H9 (cell line): ENCODE results near the gene APBA2. TPM values are rescaled to one million over a fixed set of nuclear protein-coding genes. Genes with fewer than 3 reads are reported as not detected.

ENCODE experiments used
- DNase-seq: peaks from one replicate; pipeline ENCODE4 v3.0.0-alpha.2; 2017
- H2AFZ ChIP-seq: one replicate; pipeline ENCODE4 v1.6.1; 2013; ENCODE audit warnings: mild to moderate bottlenecking, low read length, control low read depth, moderate library complexity
- H2AK5ac ChIP-seq: 2 replicates; pipeline ENCODE4 v1.6.1; 2013; ENCODE audit warnings: low read length, control low read depth, mixed read lengths; ENCODE audit not compliant: insufficient read length
- H2BK120ac ChIP-seq: one replicate; pipeline ENCODE4 v1.6.1; 2013; ENCODE audit warnings: low read depth, mild to moderate bottlenecking, low read length, control low read depth, inconsistent platforms; ENCODE audit not compliant: poor library complexity, severe bottlenecking
- H2BK12ac ChIP-seq: 2 replicates; pipeline ENCODE4 v1.6.1; 2013; ENCODE audit warnings: low read length, control low read depth, mixed read lengths, low read depth; ENCODE audit not compliant: insufficient read length
- H2BK15ac ChIP-seq: 2 replicates; pipeline ENCODE4 v1.6.1; 2013; ENCODE audit warnings: low read depth, low read length, control low read depth
- H2BK20ac ChIP-seq: one replicate; pipeline ENCODE4 v1.6.1; 2013; ENCODE audit warnings: low read depth, mild to moderate bottlenecking, low read length, control low read depth, inconsistent platforms; ENCODE audit not compliant: poor library complexity, severe bottlenecking
- H2BK5ac ChIP-seq: 2 replicates; pipeline ENCODE4 v1.6.1; 2013; ENCODE audit warnings: low read length, control low read depth, mixed read lengths; ENCODE audit not compliant: insufficient read length
- H3K14ac ChIP-seq: 2 replicates; pipeline ENCODE4 v1.6.1; 2013; ENCODE audit warnings: low read length, control low read depth; ENCODE audit not compliant: insufficient read depth
- H3K18ac ChIP-seq: 2 replicates; pipeline ENCODE4 v1.6.1; 2013; ENCODE audit warnings: low read depth, mild to moderate bottlenecking, mixed read lengths, low read length, control low read depth; ENCODE audit not compliant: insufficient read length
- H3K23ac ChIP-seq: 2 replicates; pipeline ENCODE4 v1.6.1; 2013; ENCODE audit warnings: low read length, control low read depth, mixed read lengths, low read depth; ENCODE audit not compliant: insufficient read length
- H3K23me2 ChIP-seq: 2 replicates; pipeline ENCODE4 v1.6.1; 2013; ENCODE audit warnings: low read depth, mild to moderate bottlenecking, mixed read lengths, low read length, control low read depth; ENCODE audit not compliant: insufficient read length, poor library complexity, severe bottlenecking
- H3K27ac ChIP-seq: 2 replicates; pipeline ENCODE4 v1.5.1; 2013; ENCODE audit warnings: low read length, control low read depth, mixed read lengths, low read depth; ENCODE audit not compliant: insufficient read length
- H3K27me3 ChIP-seq: 2 replicates; pipeline ENCODE4 v1.6.1; 2013; ENCODE audit warnings: low read length, control low read depth, inconsistent platforms; ENCODE audit not compliant: insufficient read depth
- H3K4ac ChIP-seq: 2 replicates; pipeline ENCODE4 v1.6.1; 2013; ENCODE audit warnings: low read depth, mild to moderate bottlenecking, control low read depth, inconsistent platforms, low read length, moderate library complexity
- H3K4me1 ChIP-seq: 2 replicates; pipeline ENCODE4 v1.6.1; 2013; ENCODE audit warnings: low read length, control low read depth, inconsistent platforms; ENCODE audit not compliant: insufficient read depth
- H3K4me2 ChIP-seq: 2 replicates; pipeline ENCODE4 v1.6.1; 2013; ENCODE audit warnings: low read length, control low read depth, mixed read lengths; ENCODE audit not compliant: insufficient read length, insufficient read depth
- H3K56ac ChIP-seq: 2 replicates; pipeline ENCODE4 v1.6.1; 2013; ENCODE audit warnings: low read depth, mild to moderate bottlenecking, mixed read lengths, low read length, control low read depth; ENCODE audit not compliant: insufficient read length
- H3K79me1 ChIP-seq: 2 replicates; pipeline ENCODE4 v1.6.1; 2013; ENCODE audit warnings: low read depth, mild to moderate bottlenecking, moderate library complexity, low read length, control low read depth, inconsistent platforms; ENCODE audit not compliant: insufficient read depth, poor library complexity, severe bottlenecking
- H3K79me2 ChIP-seq: 2 replicates; pipeline ENCODE4 v1.6.1; 2013; ENCODE audit warnings: low read length, control low read depth, inconsistent platforms; ENCODE audit not compliant: insufficient read depth
- H3K9ac ChIP-seq: 2 replicates; pipeline ENCODE4 v1.6.1; 2013; ENCODE audit warnings: low read length, control low read depth, mixed read lengths; ENCODE audit not compliant: insufficient read length; ENCODE audit errors: extremely low read depth
- H3K9me3 ChIP-seq: one replicate; pipeline ENCODE4 v1.6.1; 2013; ENCODE audit warnings: low read depth, low read length, inconsistent platforms; ENCODE audit not compliant: control insufficient read depth
- H3T11ph ChIP-seq: one replicate; pipeline ENCODE4 v1.6.1; 2013; ENCODE audit warnings: mild to moderate bottlenecking, low read length, control low read depth, inconsistent platforms
- H4K20me1 ChIP-seq: one replicate; pipeline ENCODE4 v1.6.1; 2013; ENCODE audit not compliant: control insufficient read depth, insufficient read length, insufficient read depth
- H4K5ac ChIP-seq: 2 replicates; pipeline ENCODE4 v1.6.1; 2013; ENCODE audit warnings: low read depth, mild to moderate bottlenecking, mixed read lengths, low read length, control low read depth; ENCODE audit not compliant: insufficient read length
- H4K8ac ChIP-seq: replicated peaks from 2 replicates; pipeline ENCODE4 v1.6.1; 2013; ENCODE audit warnings: low read length, control low read depth, mixed read lengths, low read depth; ENCODE audit not compliant: insufficient read length
- H4K91ac ChIP-seq: 2 replicates; pipeline ENCODE4 v1.6.1; 2013; ENCODE audit warnings: low read depth, mild to moderate bottlenecking, moderate library complexity, mixed read lengths, low read length, control low read depth; ENCODE audit not compliant: insufficient read length
- H3K27ac Mint-ChIP-seq, 3 experiments: 2 replicates in 2 of 3; 3 replicates in 1 of 3; pipeline ENCODE4 v1.8.0; 2020 to 2021; ENCODE audit warnings: mixed read lengths in 3 of 3, mild to moderate bottlenecking in 1 of 3, moderate library complexity in 1 of 3
- H3K27me3 Mint-ChIP-seq: 2 replicates; pipeline ENCODE4 v1.8.0; 2021; ENCODE audit warnings: low read depth, mild to moderate bottlenecking, moderate library complexity, mixed read lengths
- H3K36me3 Mint-ChIP-seq, 3 experiments: 2 replicates in 2 of 3; 3 replicates in 1 of 3; pipeline ENCODE4 v1.8.0; 2020 to 2021; ENCODE audit warnings: low read depth in 3 of 3, mixed read lengths in 3 of 3; ENCODE audit not compliant: insufficient read depth in 1 of 3
- H3K4me1 Mint-ChIP-seq, 2 experiments: 2 replicates each; pipeline ENCODE4 v1.8.0; 2020; ENCODE audit warnings: mixed read lengths in 2 of 2
- H3K4me3 Mint-ChIP-seq, 2 experiments: 2 replicates in 1 of 2; 3 replicates in 1 of 2; pipeline ENCODE4 v1.8.0; 2020 to 2021; ENCODE audit warnings: mild to moderate bottlenecking in 2 of 2, mixed read lengths in 2 of 2, moderate library complexity in 1 of 2
- H3K9me3 Mint-ChIP-seq, 2 experiments: 2 replicates in 1 of 2; 3 replicates in 1 of 2; pipeline ENCODE4 v1.8.0; 2020; ENCODE audit warnings: mild to moderate bottlenecking in 2 of 2, mixed read lengths in 2 of 2, moderate library complexity in 1 of 2
- CTCF ChIP-seq: fragments of 200-600 bp; sonication (generic); conservative IDR thresholded peaks from 3 replicates; pipeline ENCODE4 v1.8.0; 2021; ENCODE audit warnings: antibody characterized with exemption, mild to moderate bottlenecking
- WGBS: extraction: QIAGEN DNeasy Blood & Tissue Kit; methylation state at CpG from one replicate; pipeline ENCODE4 v1.1.7; 2013; ENCODE audit warnings: missing lambda C conversion rate, low lambda C conversion rate, mixed read lengths; ENCODE audit not compliant: insufficient read length; ENCODE audit errors: extremely low coverage; 5-methylcytosine and 5-hydroxymethylcytosine counted together
- total RNA-seq: library from RNA; stranded (reverse); gene quantifications from 2 replicates; pipeline ENCODE4 v1.2.1, GENCODE V29; 2021

The APBA2 gene
- total RNA-seq, 1 experiment from 2014 or later: 14.3 TPM

- H2AFZ ChIP-seq: no peak overlapping the region
- no peak overlapping the region for H3K18ac ChIP-seq
- H4K91ac ChIP-seq: no peak overlapping the region
- Mint-ChIP-seq H3K27me3 (no peaks in the 10 kb centered on the region), H3K4me1 (peaks cover 23 to 32% of the 10 kb centered on the region in 2 experiments), H3K36me3 (peaks cover 7 to 12% (median 9%) of the 10 kb centered on the region in 3 experiments; a peak in 6 of 7 replicates), H3K9me3 (peaks cover 9 to 14% of the 10 kb centered on the region in 2 experiments; a peak in 4 of 5 replicates), H3K27ac (no peak overlapping the region), H3K4me3 (no peak overlapping the region)
- no peaks in the 10 kb centered on the region for H3K9me3 ChIP-seq
- no peak overlapping the region for H3K27ac ChIP-seq
- no peak overlapping the region for H2BK20ac ChIP-seq
- H2BK120ac ChIP-seq: no peak overlapping the region
- H3K23me2 ChIP-seq: no peaks in the 10 kb centered on the region
- no peak overlapping the region for H4K8ac ChIP-seq
- H3K9ac ChIP-seq: no peak overlapping the region
- H4K20me1 ChIP-seq: no peaks in the 10 kb centered on the region
- H3K79me2 ChIP-seq: no peaks in the 10 kb centered on the region
- no peak overlapping the region for H3K4ac ChIP-seq
- H3K4me1 ChIP-seq: peaks cover 15% of the 10 kb centered on the region; the same call in 1 of the 2 replicates
- no peaks in the 10 kb centered on the region for H3K79me1 ChIP-seq
- no CpG with 5 or more reads among the region's 18 CpGs for WGBS
- H3K14ac ChIP-seq: no peak overlapping the region; the same call in 1 of the 2 replicates
- DNase-seq: no peak
- H4K5ac ChIP-seq: no peak overlapping the region
- no peak overlapping the region for H3K23ac ChIP-seq
- no peak overlapping the region for H2AK5ac ChIP-seq
- H3K27me3 ChIP-seq: no peaks in the 10 kb centered on the region
- H2BK12ac ChIP-seq: no peak overlapping the region
- no peak overlapping the region for H2BK15ac ChIP-seq
- no peak overlapping the region for H3K56ac ChIP-seq
- H2BK5ac ChIP-seq: no peak overlapping the region
- no peak overlapping the region for H3K4me2 ChIP-seq
- H3T11ph ChIP-seq: no peak overlapping the region
- TF ChIP-seq CTCF: no peak
These were observed 167.9 kb downstream of the APBA2 start for GRCh38 chr15:29053661-29054131.
